A673 (cell line): ENCODE data around the gene POLR3C.

Experiments used
- CTCF ChIP-seq: fragments of 300-800, 200-600 bp; sonication (generic); conservative IDR thresholded peaks from 2 replicates; pipeline ENCODE4 v1.5.1; 2017; ENCODE audit warnings: low read depth, mild to moderate bottlenecking, antibody characterized with exemption, low read length, moderate library complexity, mixed read lengths
- EZH2 ChIP-seq: fragments of 200-600 bp; sonication (generic); IDR thresholded peaks from 2 replicates; pipeline ENCODE4 v1.6.1; 2017; ENCODE audit warnings: borderline replicate concordance, low read depth, mild to moderate bottlenecking, mixed read lengths, antibody characterized with exemption, low read length; ENCODE audit not compliant: poor library complexity, severe bottlenecking

- TF ChIP-seq EZH2 (no peak), CTCF (no peak)
These were observed 18.9 kb upstream of the POLR3C start for GRCh38 chr1:145805057-145805456.
